Breast epithelium (tissue), 3 donors: ENCODE data around the gene P3H2.

Experiments
- POLR2AphosphoS5 ChIP-seq, 3 donors: sonication (generic); formaldehyde crosslinking; IDR thresholded peaks; one replicate each; pipeline ENCODE4 v1.6.1; 2017; ENCODE audit warnings: antibody characterized with exemption in 3 of 3
- TF ChIP-seq, protein P1 (sequence below), 3 donors: fragments of 450-650 bp; IDR thresholded peaks; one replicate each; pipeline ENCODE4 v1.5.1; 2016 to 2017; ENCODE audit warnings: antibody characterized with exemption in 3 of 3, mild to moderate bottlenecking in 3 of 3, moderate library complexity in 3 of 3

GRCh38 chr3:190101320-190102011 lies 19.2 kb downstream of the P3H2 start:
- no peak for TF ChIP-seq POLR2AphosphoS5 (IDR thresholded peaks at IDR 0.05)
- TF ChIP-seq, protein P1, sequence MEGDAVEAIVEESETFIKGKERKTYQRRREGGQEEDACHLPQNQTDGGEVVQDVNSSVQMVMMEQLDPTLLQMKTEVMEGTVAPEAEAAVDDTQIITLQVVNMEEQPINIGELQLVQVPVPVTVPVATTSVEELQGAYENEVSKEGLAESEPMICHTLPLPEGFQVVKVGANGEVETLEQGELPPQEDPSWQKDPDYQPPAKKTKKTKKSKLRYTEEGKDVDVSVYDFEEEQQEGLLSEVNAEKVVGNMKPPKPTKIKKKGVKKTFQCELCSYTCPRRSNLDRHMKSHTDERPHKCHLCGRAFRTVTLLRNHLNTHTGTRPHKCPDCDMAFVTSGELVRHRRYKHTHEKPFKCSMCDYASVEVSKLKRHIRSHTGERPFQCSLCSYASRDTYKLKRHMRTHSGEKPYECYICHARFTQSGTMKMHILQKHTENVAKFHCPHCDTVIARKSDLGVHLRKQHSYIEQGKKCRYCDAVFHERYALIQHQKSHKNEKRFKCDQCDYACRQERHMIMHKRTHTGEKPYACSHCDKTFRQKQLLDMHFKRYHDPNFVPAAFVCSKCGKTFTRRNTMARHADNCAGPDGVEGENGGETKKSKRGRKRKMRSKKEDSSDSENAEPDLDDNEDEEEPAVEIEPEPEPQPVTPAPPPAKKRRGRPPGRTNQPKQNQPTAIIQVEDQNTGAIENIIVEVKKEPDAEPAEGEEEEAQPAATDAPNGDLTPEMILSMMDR (IDR thresholded peaks at IDR 0.05) = no peak
